HG02759 (cell line): Measurements from ENCODE around the gene LIFR.

Source experiments
- ATAC-seq: cut with Tn5 transposase; IDR thresholded peaks from one replicate; pipeline ENCODE4 v1.9.1; 2021; ENCODE audit warnings: mild to moderate bottlenecking, moderate library complexity; ENCODE audit not compliant: unreplicated experiment

The LIFR gene

DNA sequence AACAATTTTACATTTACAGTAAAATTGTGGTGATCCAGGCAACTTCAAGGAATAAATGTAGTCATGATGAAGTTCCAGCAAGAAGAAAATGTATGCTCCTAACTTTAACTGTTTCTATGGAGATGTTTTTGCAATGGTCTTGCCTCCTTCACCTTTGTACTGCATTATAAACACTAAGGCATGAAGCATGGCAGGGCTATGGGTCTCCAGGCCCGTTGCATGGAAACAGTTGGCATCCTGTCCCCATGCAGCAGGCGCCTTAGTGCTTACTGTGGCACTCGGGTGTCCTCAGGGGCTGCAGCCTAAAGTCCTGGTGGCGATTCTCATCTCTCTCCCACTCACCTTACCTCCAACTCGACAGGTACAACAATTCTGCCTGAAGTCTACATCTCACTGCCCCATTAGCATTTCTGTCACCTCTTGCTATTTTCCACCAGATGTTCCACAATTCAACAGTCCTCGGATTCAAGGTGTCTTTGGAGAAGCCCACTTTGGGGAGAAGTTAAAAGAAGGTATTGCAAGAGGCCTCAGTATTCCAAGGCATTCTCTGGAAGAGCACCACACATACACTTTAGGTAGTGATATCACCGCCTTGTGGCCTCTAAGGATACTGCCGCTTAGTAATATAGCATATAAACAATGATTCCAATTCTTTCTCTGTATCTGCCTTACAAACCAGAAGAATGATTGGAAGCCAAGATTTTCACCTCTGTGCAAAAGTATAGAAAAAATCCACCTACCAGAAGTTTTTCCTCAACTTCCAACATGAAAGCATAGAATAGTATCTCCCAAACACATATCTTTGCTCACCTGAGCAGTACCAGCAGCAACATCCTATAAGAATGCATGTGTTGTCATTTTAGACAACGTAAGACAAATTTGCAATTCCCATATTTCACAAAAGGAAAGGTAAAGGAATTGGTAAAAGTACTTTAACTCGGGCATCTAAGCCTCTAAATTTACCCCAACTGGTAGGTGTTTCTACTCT, 5.1 kb downstream of the LIFR start:
- ATAC-seq, result peak; percentile 40

DNA sequence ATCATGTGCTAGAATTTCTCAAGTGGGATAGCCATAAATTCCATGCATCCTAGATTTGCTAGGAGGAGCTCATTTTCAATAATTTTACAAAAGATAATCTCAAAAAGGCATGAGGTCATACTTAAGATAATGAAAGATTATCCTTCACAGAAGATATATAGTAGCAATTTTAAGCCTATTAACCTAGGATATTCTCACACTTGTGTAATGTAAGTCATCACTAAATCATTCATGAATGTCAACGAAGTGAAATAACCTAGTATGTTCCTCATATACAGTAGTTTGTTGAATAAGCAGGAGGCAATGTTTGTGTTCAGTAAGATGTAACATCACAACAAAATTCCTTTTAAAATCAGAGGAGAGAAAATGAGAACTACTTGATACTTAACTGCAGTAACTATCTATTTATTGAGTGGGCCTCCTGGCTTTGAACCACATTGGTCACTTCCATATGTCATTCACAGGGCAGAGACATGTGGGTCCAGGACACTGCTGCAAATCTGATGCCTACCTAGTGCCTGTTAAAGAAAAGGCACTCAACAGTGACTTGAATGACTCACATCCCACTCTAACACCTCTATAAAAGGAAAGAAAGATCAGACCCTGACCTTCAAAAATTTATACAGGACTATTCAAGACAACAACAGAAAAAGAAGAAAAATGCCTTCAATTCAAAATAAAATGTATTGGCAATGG, 8.2 kb downstream of the LIFR start:
- no peak for ATAC-seq

DNA sequence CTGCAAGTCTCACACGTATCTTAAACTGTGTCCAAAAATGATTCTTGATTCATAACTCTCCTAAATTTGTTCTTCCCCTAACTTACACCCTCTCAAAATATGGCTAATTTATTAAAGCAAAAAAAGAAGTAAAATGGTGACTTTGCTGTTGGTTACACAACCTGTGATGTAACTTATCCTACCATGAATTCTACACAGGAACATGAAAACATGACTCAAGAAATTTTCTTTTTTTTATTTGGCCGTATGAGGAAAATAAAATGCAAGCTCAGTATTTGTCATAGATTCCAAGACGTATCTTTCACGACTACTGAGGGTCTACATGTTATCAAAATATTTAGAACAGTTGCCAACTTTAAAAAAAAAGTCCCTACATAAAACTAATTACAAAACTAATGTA, 9.2 kb downstream of the LIFR start:
- ATAC-seq, result no peak

DNA sequence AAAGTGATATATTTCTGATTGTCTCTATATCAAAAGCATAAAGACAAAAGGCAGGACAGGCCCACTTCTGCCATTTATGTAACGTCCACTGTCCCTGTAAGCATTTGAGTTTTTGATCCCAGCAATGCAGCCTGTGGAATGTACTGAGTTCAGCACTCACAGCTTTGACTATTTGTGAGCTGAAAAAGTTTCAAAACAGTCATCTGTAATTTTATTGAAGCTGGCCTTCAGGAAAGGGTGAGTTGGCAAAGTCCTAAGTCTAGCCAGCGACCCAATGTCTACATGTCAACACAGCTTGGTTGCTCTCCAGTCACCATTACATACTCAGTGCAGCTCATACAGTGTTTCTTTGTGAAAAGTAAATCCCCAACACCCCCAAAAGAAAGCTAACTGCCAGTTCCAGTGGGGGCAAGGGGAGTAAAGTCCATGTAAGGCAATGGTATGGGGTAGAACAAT, 9.7 kb downstream of the LIFR start:
- ATAC-seq, result no peak

DNA sequence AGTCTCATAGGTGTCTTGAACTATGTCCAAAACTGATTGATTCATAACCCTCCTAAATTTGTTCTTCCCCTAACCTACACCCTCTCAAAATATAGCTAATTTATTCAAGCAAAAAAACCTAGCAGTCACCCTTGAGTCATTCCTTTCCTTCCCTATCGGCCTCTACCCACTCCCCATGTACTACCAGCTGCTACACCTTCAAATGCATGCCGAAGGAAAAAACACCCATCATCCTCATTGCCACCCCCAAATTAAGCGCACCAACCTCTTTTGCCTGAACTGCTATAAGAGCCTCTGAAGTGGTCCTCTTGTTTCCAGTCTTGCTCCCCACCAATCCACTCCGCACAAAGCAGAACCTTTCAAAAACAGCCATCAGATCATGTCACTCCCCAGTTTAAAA, 12.6 kb downstream of the LIFR start:
- no peak for ATAC-seq

GRCh38 chr5:38543074-38543473, 13.4 kb downstream of the LIFR start:
- ATAC-seq, result no peak

DNA sequence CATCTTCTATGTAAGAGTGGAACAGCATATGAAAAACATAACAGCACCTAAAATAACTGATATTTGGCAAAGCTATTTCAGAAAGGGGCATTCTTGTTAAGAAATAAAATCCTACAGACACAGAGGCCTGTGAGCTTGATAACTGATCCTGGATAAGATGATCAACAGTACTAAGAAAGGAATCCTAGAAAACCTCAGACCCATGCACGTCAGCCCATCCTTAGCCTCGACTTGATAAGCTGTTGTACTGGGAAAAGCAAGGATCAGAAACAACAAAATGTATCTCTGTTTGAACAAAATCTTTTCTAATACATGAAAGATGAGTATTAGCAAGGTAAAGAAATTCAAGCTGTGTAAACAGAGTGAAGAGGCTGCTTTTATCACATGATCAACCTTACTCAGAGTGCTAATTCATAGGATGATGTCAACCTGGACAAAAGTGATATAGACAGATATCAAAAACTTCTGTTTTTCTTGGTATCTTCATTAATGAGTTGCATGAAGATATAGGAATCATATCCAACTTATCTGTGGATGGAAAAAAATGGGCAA, 15.2 kb downstream of the LIFR start:
- ATAC-seq, result no peak

DNA sequence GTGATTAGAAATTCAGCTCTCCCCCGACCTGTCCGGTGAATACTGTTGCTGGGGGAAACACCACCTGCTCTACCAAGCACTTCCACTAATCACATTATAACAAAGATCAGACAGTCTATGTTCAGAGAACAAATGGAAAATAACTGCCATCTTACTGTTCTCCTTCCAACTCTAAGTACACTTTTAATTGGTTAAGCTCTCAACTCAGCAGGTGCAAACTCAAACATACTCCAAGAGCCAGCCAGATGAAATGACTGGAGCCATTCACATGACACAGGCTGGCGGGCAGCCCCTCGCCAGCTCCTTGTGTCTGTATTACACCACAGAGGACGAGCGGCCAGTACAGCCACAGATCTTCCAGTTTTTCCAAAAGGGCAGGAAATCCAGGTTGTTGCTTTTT, 16.1 kb downstream of the LIFR start:
- ATAC-seq, result no peak

DNA sequence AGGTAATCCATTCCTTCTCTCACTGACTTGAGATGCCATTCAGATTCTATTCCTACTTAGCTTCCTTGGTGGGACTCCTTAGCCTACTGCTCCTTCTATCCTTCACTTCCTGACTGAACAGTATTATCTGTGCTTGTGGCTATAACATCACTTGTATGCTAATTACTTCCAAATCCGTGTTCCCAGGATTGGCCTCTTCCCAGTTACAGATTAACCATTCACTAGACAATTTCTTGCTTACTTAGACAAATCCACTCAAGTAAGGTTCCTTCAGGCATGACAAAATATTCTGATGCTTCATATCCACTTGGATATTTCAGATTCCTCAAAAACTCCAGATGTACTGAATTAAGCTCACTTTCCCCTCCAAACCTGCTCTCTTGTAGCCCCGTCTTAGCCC, 18.3 kb downstream of the LIFR start:
- no peak for ATAC-seq

GRCh38 chr5:38537505-38537904, 18.9 kb downstream of the LIFR start:
- no peak for ATAC-seq

DNA sequence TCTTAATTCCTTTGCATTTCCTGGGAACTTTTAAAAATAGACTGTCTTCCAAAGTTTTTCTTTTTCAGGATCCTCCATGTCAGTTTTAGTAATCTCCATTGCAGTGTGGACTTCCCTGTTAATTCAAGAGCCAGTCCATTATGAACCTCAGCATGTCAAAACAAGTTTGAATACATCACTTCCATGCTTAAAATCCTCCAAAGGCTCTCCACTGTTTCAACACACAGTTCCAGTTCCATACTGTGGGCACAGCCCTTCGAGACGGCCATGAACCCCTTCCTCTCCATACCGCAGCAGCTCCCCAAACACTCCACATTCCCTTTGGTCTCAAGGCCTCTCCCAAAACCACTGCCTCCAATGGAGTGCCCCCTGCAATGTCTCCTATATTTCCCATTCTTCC, 19.5 kb downstream of the LIFR start:
- ATAC-seq, result no peak

- no peak for ATAC-seq
Observed at GRCh38 chr5:38535845-38536244, 20.6 kb downstream of the LIFR start.

DNA sequence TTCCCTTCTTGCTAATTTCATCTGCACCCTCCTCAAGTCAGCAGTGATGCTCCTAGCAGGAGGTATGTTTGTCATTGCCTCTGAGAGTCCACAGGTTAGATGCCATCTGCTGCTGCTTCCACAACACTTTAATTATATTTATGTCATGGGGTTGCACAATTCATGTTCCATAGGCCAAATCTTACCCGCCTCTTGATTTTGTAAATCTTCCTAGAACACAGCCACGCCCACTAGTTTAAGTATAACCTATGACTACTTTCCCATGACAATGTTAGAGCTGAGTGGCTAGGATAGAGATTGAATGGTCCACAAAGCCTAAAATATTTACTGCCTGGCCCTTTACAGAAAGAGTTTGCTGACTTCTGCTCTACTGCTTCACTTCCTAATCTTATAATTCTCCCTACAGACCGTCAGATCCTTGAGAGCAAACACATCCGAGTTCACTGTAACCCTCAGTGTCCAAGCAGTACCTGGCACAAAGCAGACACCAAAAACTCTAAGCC, 21.1 kb downstream of the LIFR start:
- no peak for ATAC-seq

- ATAC-seq, result no peak
Observed at GRCh38 chr5:38534156-38534453, 22.3 kb downstream of the LIFR start.

GRCh38 chr5:38533286-38534155, 22.9 kb downstream of the LIFR start:
- no peak for ATAC-seq

- ATAC-seq, result no peak
Observed at GRCh38 chr5:38532165-38532669, 24.2 kb downstream of the LIFR start.

DNA sequence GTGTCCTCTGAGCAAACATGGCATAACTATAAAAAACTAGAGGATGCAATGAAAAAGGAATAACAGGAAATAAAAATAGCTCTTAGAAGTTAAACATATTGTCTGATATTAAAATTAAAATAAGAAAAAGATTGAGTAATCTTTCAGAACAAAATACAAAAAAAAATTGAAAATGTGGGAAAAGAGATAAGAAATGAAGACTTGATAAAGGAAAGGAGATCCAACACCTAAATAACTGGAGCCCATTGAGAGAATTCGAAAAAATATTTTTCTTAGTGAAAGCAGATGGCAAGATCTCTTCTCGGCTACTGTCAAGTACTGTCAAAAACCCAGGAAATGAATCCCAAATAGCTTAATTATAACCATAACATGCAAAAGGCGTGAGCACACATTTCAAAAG, 24.9 kb downstream of the LIFR start:
- ATAC-seq, result no peak

DNA sequence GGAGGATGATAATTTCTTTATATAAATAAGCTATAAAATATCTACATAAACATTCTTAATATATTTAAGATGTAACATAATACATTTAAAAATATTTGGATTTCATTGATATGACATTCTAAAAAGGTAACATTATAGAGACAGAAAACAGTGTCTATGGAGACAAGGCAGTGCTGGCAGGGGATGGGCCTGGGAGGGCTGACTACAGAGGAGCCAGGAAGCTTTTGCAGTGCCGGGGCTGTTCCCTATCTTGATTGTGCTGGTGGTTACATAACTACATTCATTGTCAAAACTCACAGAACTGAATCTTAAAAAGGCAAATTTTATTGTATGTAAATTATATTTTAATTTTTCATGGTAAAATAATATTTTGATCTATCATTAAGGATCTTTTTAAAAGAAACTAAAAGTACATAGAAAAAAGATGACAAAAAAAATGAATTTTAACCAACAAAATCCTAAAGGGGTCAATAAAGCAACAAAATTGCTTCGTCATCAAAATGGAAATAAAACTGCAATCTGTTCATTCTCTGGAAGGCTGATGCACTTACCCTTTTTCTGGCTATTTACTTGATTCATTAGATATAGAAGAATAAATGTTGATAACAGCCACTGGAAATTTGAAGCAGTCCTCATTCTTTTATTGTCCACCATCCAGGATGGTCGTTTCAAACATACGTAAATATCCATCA, 26.3 kb downstream of the LIFR start:
- ATAC-seq, result no peak

GRCh38 chr5:38528162-38528703, 28.2 kb downstream of the LIFR start:
- no peak for ATAC-seq

GRCh38 chr5:38527475-38527874, 29.0 kb downstream of the LIFR start:
- no peak for ATAC-seq
